Sigmoid colon (tissue), 4 donors: ENCODE data around the gene BMP10.

ENCODE experiments used
- CTCF ChIP-seq, 4 experiments: fragments of 450-650 bp in 3 of 4; fragments of 200-600 bp in 1 of 4; IDR thresholded peaks; one replicate each; pipeline ENCODE4 v1.5.1; 2016 to 2019; ENCODE audit warnings: antibody characterized with exemption in 4 of 4, mild to moderate bottlenecking in 3 of 4, moderate library complexity in 2 of 4
- EP300 ChIP-seq, 4 donors: sonication (generic); formaldehyde crosslinking; IDR thresholded peaks; one replicate each; pipeline ENCODE4 v1.6.1; 2017; ENCODE audit warnings: antibody characterized with exemption in 4 of 4
- POLR2A ChIP-seq, 2 donors: fragments of 450-650 bp; IDR thresholded peaks; one replicate each; pipeline ENCODE4 v1.6.1; 2016; ENCODE audit warnings: antibody characterized with exemption in 2 of 2, mild to moderate bottlenecking in 2 of 2, moderate library complexity in 2 of 2
- POLR2AphosphoS5 ChIP-seq, 4 donors: sonication (generic); formaldehyde crosslinking; IDR thresholded peaks; one replicate each; pipeline ENCODE4 v1.6.1; 2017; ENCODE audit warnings: antibody characterized with exemption in 4 of 4

GRCh38 chr2:68819556-68819955 is 51.6 kb downstream of the BMP10 start:
- TF ChIP-seq POLR2A (IDR thresholded peaks at IDR 0.05) (no peak), POLR2AphosphoS5 (IDR thresholded peaks at IDR 0.05) (no peak), EP300 (IDR thresholded peaks at IDR 0.05) (no peak), CTCF (IDR thresholded peaks at IDR 0.05) (no peak)
